NCI-H345 treated with DMSO at 0.1 percent for 48 hours (cell line): ENCODE measurements around the gene CCDC85A.

Source experiments
- DNase-seq: peaks from one replicate; lab custom pipeline; 2025; ENCODE audit not compliant: unreplicated experiment; lab: John Stamatoyannopoulos, UW

The CCDC85A gene

DNA sequence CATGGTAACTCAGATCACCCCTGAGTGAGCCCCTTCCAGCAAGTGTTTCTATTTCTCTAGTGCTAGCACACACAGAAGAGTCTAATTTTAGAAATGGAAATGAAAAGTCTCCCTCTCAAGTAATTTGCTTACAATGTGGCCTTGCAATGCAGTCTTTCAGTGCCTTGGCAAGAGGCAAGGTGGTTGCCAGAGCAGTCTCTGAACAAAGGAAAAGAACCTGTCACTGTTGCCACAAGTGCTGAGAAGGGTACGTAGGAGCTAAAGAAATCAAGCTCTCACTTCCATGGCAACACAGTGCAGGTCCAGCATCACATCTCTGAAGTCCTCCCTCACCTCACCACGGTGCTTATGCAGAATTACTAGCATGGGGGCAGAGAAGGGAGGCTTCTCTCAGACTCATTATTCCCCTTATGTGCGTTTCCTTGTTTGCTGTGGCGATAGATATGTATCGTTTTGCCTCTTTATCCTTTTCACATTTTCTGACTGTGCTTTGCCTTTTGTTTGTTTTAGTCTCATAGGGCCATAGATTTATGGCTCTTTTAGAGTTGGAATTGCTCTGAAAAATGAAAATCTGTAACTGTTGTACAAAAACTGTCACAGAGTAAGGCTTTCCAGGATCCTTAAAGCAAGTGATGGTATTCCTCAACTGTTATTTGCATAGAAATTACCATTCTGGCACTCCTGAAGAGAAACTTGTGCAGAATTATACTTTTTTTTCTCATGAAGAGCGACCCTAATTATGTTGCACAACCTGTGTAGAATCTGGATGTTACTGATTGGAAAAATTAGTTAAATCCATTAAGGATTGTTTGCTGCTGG lies 164.8 kb downstream of the CCDC85A start:
- no peak for DNase-seq

DNA sequence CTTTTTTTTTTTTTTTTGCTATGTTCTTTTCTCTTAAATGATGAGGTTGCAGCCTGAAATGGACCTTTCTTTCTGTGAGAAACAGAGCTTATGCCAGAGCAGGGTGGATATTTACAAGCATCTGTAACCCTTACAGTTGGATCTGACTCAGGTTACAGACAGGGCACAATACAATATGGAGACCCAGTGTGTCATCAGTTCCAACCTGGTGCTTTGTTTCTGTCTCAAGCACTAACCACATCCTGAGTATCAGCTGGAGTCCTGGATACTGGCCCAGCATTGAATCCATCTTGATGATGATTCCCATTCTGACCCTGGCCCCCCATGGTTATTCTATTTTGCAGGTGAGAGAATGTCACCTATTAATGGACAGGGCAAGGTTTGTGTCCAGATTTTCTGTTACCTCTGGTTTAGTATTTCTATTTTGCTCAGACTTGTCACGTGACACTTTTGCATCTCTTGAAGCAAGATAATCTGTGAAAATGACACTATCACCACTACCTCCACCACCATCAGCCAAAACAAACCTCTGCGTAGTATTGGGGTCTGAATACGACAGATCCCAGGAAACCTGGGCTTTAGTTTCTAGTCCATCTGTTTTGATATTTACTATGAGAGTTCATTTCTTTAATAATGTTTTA lies 174.0 kb downstream of the CCDC85A start:
- peak; percentile 35 for DNase-seq

DNA sequence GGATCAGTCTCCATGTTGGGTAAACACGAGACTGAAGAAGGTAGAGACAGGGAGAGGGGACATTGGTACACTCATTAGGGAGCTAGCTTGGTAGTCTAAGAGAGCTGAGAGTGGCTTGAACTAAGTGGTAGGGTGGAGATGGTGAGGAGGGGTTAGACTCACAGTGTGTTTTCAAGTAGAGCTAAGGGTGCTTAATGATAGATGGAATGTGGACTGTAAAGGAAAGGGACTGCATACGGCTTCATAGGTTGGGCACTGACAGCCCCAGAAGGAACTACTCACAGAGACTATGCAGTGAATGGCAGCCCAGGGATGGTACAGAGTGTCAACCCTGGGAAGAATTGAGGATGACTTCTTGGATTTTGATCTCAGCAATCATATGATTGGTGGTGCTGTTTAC lies 178.1 kb downstream of the CCDC85A start:
- DNase-seq: no peak

DNA sequence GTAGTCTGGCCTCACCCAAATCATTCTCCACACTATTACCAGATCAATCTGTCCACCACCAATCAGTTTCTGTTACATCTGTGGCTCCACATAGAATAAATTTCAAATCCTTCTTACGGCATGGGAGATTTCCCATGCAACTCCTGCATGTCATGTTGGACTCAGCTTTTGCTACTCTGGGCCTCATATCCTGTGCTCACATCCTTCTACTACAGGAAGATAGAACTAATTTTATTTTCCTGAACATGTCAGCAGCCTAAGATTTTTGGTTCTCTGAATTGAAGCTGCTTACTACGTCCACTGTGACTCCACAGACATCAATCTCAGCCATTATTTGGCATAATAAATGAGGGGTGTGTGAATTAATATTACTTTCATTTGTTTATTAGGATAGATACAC lies 181.1 kb downstream of the CCDC85A start:
- no peak for DNase-seq

DNA sequence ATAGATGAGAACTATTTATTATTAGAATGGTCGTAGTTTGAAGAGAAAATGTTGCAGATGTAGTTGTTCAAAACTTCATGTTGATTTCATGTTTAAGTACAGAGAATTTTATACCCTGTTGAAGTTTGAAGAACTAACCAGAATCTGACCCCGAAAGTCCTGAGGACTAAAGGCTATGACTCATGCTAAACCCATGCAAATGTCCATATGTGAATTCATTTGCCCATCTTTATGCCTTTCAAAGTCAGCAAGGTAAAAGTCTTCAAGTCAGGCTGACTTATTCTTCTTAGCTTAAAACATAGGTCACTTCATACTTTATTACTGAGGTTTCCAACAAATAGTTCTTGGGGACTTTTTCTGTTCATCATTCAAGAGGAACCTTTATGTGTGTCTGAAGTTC lies 185.5 kb downstream of the CCDC85A start:
- DNase-seq: no peak

DNA sequence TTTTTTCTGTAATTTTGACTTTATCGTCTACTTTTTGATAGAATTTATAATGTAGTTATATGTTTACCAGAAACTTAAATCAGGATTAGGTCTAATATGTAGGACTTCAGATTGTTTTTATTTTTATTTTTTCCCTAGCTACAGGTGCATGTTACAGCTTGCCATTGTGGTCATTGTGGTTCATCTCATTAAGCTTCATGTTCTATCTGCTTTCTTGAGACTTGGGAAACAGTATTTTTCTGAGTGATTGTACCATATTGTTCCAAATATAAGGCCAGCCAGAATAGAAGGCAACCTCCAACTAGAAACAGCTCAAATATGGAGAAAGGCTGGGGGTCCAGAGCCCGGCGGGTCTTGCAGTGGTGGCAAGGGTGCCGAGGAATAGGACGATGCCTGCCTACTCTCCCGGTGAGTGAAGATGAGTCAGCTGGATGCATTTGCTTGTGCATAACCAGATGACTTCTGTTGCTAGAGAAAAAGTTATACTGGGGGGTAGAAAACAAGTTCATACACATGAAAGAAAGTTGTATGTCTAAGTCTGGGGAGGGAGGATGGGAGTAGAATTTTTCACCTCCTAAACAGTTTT lies 188.4 kb downstream of the CCDC85A start:
- no peak for DNase-seq

DNA sequence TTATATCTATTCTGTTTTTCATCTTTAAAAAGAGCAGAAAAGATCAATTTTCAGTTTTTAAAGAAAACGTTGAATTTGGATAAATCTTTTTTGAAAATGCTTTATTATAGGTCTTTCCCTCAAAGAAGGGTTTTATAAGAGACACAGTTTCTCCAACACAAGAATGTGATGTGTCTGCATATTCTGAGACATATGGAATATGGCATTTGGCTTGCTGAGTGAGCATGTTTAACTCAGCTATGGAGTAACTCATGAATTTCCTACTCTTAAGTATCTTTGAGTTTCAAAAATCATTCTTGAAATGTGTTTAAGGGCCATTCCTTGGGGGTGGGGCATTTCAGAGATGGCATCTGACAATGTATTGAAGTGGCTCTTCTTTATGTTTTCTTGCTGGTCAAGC lies 191.5 kb downstream of the CCDC85A start:
- DNase-seq: no peak

DNA sequence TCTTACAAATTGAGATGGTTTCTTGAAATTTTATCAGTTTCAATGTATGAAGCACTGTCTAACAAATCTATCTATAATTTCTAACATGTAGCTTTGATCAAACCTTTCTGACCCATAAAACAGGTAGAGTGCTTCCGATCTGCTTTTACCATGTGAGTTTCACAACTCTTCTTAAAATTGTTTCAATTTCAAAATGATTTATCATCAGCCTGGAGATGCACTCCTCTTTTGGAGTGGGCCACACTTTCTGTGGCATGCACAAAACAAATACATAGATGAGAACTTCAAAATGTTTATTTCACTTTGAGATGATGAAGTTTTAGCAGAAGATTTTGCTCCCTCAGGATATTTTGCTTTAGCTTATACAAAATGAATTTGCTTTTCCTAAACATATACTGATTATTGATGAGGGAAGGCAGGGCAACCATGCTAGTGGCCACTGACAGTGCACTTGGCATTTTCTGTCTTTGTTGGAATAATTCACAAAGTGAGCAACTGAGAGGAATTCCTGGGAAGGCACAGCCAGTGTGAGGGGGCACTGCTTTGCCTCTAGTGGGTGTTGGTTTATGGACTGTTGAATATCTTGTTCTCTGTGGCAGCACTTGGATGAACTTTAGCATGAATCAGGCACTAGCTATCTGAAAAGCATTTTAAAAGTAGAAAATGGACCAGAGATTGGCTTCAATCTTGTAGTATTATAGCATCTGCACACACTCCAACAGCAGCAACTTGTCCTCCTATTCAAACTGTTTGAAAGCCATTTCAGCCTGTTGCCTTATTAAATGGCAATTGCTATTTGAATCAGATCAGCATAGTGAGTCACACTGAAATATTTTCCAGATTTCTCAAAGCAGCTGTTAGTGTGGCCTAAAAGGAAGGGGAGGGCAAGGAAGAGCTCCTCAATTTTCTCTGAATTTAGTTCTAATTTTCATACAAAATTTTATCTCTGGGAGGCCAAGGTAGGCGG lies 193.2 kb downstream of the CCDC85A start:
- DNase-seq: no peak

DNA sequence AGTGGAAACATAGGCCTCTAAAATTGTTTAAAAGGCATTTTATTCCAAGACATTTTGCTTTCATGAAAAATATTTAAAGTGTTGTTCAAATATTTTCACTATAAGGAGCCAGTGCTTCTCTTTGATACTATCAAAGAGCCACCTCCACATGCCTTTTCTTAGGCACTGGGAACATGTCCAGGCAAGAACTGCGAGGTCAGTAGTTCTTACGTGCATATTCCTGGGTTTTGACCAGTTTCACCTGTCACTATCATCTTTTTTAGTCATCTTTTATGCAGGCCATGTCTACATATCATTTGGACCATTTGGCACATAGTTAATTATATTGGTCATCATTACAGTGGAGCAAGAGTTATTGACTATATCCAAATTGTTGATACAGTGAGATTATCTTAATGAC lies 195.3 kb downstream of the CCDC85A start:
- no peak for DNase-seq

DNA sequence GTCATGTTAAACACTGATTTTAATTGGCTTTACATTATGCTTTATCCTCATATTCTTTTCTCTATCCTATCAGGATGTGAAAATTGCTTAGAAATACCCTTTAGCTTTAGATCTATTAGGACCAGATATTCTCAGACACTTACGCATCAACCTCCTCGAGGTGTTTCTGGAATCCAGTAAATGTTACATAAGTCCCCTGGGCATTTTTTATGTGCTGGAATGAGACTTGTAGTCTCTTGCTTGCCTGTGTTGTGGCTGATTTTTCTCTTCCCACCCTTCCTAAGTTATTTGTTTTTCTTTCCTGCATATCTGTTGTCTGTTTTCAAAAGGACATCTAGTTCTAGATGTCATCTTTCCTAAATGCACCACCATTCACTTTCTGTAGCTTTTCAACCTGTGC lies 197.1 kb downstream of the CCDC85A start:
- DNase-seq: no peak

DNA sequence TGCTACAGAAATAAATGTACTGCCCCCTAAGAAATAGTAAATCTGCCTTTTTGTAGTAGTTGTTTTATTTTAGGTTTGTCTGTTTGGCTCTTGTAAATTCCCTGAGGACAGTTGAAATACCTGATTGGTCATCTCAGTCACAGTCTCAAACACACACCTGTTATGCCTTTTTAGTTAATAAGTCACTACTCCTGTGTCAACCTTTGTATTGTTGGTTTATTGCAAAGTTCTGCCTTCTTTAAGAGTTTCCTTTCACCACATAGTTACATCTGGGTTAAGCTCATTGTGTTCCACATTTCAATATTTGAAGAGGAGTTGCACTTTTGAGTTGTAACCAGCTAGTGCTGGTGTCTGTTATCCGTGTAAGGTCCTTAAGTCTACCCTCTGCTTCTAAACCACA lies 198.7 kb downstream of the CCDC85A start:
- DNase-seq: no peak

DNA sequence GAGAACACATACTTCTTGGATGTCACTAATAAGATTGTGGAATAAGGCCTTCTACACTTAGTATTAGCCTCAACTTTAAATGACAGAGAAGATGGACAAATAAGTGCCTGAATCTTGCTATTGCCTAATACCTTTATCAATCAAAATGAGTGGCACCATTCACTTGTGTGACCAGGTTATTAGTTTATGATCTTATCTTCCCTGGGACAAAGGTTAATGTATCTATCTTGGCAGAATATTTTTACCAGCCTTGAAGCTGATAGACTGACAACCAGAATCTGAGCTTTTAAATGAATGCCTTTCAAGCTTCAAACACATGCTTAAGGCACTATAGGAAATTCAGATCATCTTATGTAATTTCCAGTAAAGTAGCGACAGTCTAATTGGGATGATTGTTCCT lies 202.9 kb downstream of the CCDC85A start:
- DNase-seq: no peak

DNA sequence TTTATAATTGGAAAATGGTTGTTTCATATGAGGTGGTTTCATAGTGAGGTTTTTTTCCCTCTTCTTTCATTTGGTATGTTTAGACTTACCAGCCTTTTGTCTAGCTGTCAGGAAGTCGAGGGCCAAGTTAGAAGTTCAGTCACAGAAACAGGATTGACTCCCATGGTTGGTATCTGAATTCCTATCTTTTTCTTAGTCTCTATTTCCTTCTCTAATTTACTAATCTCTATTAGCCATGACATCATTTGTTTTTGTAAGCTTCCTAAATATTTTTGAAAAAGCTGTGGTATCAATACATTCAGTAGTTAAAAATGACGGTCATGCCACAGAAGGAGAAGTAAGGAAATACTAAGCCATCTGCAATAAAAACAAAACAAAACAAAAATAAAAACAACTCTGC lies 206.9 kb downstream of the CCDC85A start:
- DNase-seq: no peak

DNA sequence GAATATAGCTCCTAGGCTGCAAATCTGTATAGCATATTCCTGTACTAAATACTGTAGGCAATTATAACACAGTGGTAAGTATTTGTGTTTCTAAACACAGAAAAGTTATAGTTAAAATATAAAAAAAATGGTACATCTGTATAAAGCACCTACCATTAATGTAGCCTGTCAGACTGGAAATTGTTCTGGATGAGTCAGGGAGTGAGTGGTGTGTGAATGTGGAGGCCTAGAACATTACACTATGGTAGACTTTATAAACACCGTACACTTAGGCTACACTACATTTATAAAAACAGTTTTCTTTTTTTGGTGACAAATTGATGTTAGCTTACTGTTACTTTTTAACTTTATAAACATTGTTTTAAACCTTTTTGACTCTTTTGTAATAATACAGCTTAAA lies 226.3 kb downstream of the CCDC85A start:
- DNase-seq: no peak

DNA sequence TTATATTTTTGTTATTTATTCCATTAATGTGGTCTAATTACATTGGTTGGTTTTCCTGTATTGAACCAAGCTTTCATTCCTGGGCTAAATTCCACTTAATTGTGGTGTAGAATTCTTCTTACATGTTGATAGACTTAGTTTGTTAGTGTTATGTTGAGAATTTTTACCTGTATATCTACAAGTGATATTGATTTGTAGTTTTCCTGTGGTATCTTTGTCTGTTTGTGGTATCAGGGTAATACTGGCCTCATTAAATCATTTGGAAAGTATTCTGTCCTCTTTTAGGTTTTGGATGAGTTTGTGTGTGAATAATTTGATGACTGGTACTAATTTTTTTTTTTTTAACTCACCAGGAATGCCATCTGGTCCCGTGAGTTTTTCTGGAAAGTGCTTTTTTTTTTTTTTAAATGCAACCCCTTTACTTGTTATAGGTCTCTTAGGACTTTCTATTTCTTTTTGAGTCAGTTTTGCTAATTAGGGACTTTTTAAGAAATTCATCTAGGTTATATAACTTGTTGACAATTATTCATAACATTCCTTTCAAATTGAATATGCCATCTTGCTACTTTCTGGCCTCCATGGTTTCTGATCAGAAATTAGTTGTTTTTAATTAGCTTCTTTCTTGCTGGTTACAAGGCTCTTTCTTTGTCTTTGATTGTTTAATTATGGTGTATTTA lies 232.8 kb downstream of the CCDC85A start:
- DNase-seq: no peak
